ENCODE data around the gene TMEM161A.

DNA sequence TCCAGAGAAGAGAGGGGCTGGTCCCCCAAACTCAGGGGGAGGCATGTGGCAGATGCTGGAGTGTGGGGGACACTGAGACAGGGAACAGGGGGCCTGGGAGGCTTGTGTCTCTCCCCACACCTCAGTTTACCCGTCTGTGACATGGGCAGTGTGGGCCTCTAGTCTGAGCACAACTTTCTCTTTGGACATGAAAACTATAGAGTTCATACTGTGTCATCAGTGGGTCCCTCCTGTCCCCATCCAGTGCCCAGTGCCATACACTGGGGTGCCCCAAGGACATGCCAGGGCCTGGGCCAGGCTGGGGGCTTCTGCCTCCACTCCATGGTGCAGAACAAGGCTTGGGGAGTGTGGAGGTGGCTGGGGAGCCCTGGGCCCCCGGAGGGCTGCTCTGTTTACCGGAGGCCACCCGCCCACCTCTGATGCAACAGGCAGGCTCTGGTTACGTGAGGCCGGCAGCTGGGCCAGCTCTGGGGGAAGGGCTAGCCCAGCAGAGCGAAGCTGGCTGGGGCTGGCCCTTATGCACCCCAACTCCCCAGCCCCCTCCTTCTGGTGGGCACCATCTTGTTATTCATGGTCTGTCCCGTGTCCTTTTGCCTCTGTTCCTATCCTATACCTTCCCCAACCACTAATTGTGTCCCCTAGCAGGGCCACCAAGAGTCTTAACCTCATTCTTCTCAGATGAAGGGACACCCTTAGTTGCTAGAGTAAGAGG is 33.7 kb upstream of the TMEM161A start:
- TF ChIP-seq, protein P1, sequence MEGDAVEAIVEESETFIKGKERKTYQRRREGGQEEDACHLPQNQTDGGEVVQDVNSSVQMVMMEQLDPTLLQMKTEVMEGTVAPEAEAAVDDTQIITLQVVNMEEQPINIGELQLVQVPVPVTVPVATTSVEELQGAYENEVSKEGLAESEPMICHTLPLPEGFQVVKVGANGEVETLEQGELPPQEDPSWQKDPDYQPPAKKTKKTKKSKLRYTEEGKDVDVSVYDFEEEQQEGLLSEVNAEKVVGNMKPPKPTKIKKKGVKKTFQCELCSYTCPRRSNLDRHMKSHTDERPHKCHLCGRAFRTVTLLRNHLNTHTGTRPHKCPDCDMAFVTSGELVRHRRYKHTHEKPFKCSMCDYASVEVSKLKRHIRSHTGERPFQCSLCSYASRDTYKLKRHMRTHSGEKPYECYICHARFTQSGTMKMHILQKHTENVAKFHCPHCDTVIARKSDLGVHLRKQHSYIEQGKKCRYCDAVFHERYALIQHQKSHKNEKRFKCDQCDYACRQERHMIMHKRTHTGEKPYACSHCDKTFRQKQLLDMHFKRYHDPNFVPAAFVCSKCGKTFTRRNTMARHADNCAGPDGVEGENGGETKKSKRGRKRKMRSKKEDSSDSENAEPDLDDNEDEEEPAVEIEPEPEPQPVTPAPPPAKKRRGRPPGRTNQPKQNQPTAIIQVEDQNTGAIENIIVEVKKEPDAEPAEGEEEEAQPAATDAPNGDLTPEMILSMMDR (IDR thresholded peaks at IDR 0.05), result no peak
- no peak for TF ChIP-seq POLR2AphosphoS5 (IDR thresholded peaks at IDR 0.05)
